Measurements from ENCODE around the gene STRN. TPM values are rescaled to one million over a fixed set of nuclear protein-coding genes. Genes with fewer than 3 reads are reported as not detected.

STRN gene
- total RNA-seq, 1 experiment from 2014 or later: 37.4 TPM

DNA sequence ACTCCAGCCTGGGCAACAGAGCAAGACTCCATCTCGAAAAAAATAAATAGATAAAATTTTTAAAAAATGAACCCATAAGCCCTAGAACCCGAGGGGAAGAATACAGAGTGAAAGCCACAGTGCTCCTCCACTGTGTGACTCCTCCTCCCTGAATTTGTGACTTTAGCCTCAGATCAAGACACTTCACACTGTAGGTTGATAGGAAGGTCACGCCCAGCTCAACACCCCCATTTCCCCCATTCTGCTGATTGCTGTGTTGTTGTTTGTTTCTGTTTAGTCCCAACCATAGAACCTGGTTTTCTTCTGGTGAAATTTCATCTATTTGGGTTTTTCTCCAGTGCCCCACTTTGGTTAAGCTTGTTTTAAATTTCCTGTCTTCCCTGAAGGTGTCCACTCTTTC lies 167.6 kb downstream of the STRN start:
- BruUV-seq (replicated peaks): no TSS peak
- POLR2A ChIA-PET: no interaction called here
- no peaks in the 10 kb centered on the region for H3K27me3 ChIP-seq (ENCODE audit: control insufficient read depth, insufficient read depth, low read length)
- H3K4me3 ChIP-seq (ENCODE audit: low read depth in 2 of 2, low read length in 2 of 2): no peak overlapping the region
- in situ Hi-C loops (cut with HindIII; ENCODE audit: low pct_unique_long_range_greater_than_20kb, low sequenced_read_pairs): no loop called here
- ATAC-seq (no peak), DNase-seq (ENCODE audit: low read depth, low spot score) (no peak)
- CTCF ChIA-PET: no interaction called here
- intact Hi-C loops (cut with micrococcal nuclease; ENCODE audit: unreplicated experiment): no loop called here
- no peak overlapping the region for H3K27ac ChIP-seq (ENCODE audit: low read length)
- 0 out of 2 replicates have a peak, but pooled peaks cover 3% of the 10 kb centered on the region for H3K9me3 ChIP-seq (ENCODE audit: control insufficient read depth, insufficient read depth, low read depth, low read length)
- TF ChIP-seq, protein P1, sequence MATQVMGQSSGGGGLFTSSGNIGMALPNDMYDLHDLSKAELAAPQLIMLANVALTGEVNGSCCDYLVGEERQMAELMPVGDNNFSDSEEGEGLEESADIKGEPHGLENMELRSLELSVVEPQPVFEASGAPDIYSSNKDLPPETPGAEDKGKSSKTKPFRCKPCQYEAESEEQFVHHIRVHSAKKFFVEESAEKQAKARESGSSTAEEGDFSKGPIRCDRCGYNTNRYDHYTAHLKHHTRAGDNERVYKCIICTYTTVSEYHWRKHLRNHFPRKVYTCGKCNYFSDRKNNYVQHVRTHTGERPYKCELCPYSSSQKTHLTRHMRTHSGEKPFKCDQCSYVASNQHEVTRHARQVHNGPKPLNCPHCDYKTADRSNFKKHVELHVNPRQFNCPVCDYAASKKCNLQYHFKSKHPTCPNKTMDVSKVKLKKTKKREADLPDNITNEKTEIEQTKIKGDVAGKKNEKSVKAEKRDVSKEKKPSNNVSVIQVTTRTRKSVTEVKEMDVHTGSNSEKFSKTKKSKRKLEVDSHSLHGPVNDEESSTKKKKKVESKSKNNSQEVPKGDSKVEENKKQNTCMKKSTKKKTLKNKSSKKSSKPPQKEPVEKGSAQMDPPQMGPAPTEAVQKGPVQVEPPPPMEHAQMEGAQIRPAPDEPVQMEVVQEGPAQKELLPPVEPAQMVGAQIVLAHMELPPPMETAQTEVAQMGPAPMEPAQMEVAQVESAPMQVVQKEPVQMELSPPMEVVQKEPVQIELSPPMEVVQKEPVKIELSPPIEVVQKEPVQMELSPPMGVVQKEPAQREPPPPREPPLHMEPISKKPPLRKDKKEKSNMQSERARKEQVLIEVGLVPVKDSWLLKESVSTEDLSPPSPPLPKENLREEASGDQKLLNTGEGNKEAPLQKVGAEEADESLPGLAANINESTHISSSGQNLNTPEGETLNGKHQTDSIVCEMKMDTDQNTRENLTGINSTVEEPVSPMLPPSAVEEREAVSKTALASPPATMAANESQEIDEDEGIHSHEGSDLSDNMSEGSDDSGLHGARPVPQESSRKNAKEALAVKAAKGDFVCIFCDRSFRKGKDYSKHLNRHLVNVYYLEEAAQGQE (IDR thresholded peaks at IDR 0.05; ENCODE audit: insufficient read depth in 1 of 2, low read depth in 2 of 2, low read length in 1 of 2): no peak
- no peak for TF ChIP-seq SIN3A (IDR thresholded peaks at IDR 0.05; ENCODE audit: borderline replicate concordance, insufficient read depth, low read depth, low read length)
- TF ChIP-seq TCF7L2 (IDR thresholded peaks at IDR 0.05; ENCODE audit: low read depth, low read length): no peak
- TF ChIP-seq, protein P2, sequence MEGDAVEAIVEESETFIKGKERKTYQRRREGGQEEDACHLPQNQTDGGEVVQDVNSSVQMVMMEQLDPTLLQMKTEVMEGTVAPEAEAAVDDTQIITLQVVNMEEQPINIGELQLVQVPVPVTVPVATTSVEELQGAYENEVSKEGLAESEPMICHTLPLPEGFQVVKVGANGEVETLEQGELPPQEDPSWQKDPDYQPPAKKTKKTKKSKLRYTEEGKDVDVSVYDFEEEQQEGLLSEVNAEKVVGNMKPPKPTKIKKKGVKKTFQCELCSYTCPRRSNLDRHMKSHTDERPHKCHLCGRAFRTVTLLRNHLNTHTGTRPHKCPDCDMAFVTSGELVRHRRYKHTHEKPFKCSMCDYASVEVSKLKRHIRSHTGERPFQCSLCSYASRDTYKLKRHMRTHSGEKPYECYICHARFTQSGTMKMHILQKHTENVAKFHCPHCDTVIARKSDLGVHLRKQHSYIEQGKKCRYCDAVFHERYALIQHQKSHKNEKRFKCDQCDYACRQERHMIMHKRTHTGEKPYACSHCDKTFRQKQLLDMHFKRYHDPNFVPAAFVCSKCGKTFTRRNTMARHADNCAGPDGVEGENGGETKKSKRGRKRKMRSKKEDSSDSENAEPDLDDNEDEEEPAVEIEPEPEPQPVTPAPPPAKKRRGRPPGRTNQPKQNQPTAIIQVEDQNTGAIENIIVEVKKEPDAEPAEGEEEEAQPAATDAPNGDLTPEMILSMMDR (IDR thresholded peaks at IDR 0.05): no peak
- no peak for TF ChIP-seq POLR2AphosphoS5 (IDR thresholded peaks at IDR 0.05; ENCODE audit: low read depth, low read length)
- H3K4me1 ChIP-seq (ENCODE audit: control insufficient read depth, insufficient read depth, low read length): no peaks in the 10 kb centered on the region
- H3K36me3 ChIP-seq (ENCODE audit: control insufficient read depth, insufficient read depth, low read length): no peaks in the 10 kb centered on the region

DNA sequence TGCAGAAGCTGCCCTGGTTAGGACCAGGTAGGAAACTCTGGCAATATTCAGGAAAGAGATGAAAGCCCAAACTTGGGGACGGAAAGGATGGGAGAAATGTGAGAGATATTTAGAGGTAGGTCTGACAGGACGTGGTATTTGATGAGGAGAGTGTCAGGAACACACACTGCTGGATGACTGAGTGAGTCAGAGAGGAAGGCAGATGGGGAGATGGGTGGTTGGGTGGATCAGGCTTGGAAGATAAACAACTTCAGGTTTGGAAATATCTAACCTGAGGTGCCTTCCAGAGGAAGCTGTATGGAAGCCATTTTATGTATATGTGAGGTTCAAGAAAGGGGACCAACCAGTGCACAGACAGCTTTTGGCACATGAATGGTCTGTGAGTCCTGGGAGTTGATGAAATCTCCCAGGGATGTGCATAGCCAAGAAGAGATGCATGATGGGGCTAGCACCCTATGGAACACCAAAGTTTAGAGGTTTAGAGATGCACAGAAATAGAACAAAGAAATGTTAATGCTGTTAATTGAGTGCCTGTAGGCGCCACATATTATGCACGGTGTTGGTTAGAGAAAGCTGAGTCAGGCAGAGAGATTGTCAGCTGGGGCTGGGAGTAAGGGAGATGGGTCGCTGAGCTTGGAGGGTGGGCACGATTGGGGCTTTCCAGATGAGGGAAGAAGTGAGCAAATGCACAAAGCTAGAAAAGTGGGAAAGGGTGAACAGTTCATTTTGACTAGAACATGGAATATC lies 168.8 kb downstream of the STRN start:
- no peaks in the 10 kb centered on the region for H3K4me1 ChIP-seq (ENCODE audit: control insufficient read depth, insufficient read depth, low read length)
- in situ Hi-C loops (cut with HindIII; ENCODE audit: low pct_unique_long_range_greater_than_20kb, low sequenced_read_pairs) (no loop called here), intact Hi-C loops (cut with micrococcal nuclease; ENCODE audit: unreplicated experiment) (no loop called here)
- H3K27me3 ChIP-seq (ENCODE audit: control insufficient read depth, insufficient read depth, low read length): no peaks in the 10 kb centered on the region
- H3K4me3 ChIP-seq (ENCODE audit: low read depth in 2 of 2, low read length in 2 of 2): no peak overlapping the region
- H3K9me3 ChIP-seq (ENCODE audit: control insufficient read depth, insufficient read depth, low read depth, low read length): 0 out of 2 replicates have a peak, but pooled peaks cover under 1% of the 10 kb centered on the region
- DNase-seq (ENCODE audit: low read depth, low spot score) (no peak), ATAC-seq (no peak)
- no peak overlapping the region for H3K27ac ChIP-seq (ENCODE audit: low read length)
- no peaks in the 10 kb centered on the region for H3K36me3 ChIP-seq (ENCODE audit: control insufficient read depth, insufficient read depth, low read length)
- BruUV-seq (replicated peaks): no TSS peak
- CTCF ChIA-PET: no interaction called here
- TF ChIP-seq, protein P2 (IDR thresholded peaks at IDR 0.05): no peak
- TF ChIP-seq SIN3A (IDR thresholded peaks at IDR 0.05; ENCODE audit: borderline replicate concordance, insufficient read depth, low read depth, low read length) (no peak), POLR2AphosphoS5 (IDR thresholded peaks at IDR 0.05; ENCODE audit: low read depth, low read length) (no peak), TCF7L2 (IDR thresholded peaks at IDR 0.05; ENCODE audit: low read depth, low read length) (no peak)
- TF ChIP-seq, protein P1 (IDR thresholded peaks at IDR 0.05; ENCODE audit: insufficient read depth in 1 of 2, low read depth in 2 of 2, low read length in 1 of 2): no peak
- POLR2A ChIA-PET: interaction anchor here (0.7 kb wide), 1 partner anchor 52 kb away, joined by 3 read pairs; no protein-coding TSS in a partner anchor
